ENCODE measurements around the gene TRERF1. TPM values are rescaled to one million over a fixed set of nuclear protein-coding genes. Genes with fewer than 3 reads are reported as not detected.

TRERF1 gene
- total and polyA plus RNA-seq, 2 experiments from 2014 or later, result 11.2 to 20.6 TPM

DNA sequence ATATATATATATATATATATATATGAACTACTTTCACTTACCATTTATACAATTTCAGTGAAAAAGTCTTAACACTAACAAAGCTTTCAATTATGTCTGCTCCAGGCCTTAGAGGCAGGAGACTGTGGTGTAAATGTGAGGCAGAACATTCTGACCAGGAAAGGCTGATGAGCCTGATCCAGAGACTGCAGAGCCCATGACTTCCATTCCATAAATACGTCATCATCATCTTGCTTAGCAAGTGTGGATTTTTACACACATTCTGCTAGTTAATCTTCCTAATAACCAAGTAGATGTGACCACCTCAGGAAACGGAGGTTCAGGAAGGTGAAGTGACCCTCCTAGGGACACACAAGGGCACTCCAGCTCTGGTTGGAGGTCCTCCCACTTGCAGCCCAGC lies 14.9 kb downstream of the TRERF1 start:
- Histone ChIP-seq H3K9me2 (ENCODE audit: insufficient read depth) (no peaks in the 10 kb centered on the region), H3K27ac (ENCODE audit: low read depth) (no peak overlapping the region), H3K27me3 (ENCODE audit: insufficient read depth) (no peaks in the 10 kb centered on the region), H3F3A (replicated peaks; ENCODE audit: low read depth) (peaks cover 15% of the 10 kb centered on the region), H2AFZ (no peak overlapping the region), H3K4me3 (no peak overlapping the region), H3K79me2 (replicated peaks; ENCODE audit: insufficient read depth) (peaks cover 97% of the 10 kb centered on the region), H3K36me3 (ENCODE audit: insufficient read depth) (peaks cover 7% of the 10 kb centered on the region; the same call in 1 of the 2 replicates), H4K20me1 (replicated peaks; ENCODE audit: insufficient read depth) (peaks cover 14% of the 10 kb centered on the region), H3K4me2 (no peak overlapping the region), H3K4me1 (ENCODE audit: insufficient read depth) (peaks cover 48% of the 10 kb centered on the region)
- peaks cover 35% of the 10 kb centered on the region for H3K36me3 Mint-ChIP-seq (ENCODE audit: low read depth)
- H3K4me1 Mint-ChIP-seq, result peaks cover 46% of the 10 kb centered on the region
- no peak overlapping the region for H3K27ac Mint-ChIP-seq
- peaks cover 21% of the 10 kb centered on the region for H3K9me3 Mint-ChIP-seq
- DNase-seq (ENCODE audit: low spot score) (no peak), ATAC-seq (no peak)
- TF ChIP-seq STAT1 (IDR thresholded peaks at IDR 0.05; ENCODE audit: unreplicated experiment), result no peak
- TF ChIP-seq ZNF331 (CRISPR knock-in tag; IDR thresholded peaks at IDR 0.05; ENCODE audit: low read depth), result no peak
- no peak for TF ChIP-seq EZH2phosphoT487 (IDR thresholded peaks at IDR 0.05; ENCODE audit: unreplicated experiment)
- H3K27me3 Mint-ChIP-seq (ENCODE audit: insufficient read depth, low read depth, poor library complexity), result peaks cover 8% of the 10 kb centered on the region
- H3K4me3 Mint-ChIP-seq, result no peak overlapping the region

DNA sequence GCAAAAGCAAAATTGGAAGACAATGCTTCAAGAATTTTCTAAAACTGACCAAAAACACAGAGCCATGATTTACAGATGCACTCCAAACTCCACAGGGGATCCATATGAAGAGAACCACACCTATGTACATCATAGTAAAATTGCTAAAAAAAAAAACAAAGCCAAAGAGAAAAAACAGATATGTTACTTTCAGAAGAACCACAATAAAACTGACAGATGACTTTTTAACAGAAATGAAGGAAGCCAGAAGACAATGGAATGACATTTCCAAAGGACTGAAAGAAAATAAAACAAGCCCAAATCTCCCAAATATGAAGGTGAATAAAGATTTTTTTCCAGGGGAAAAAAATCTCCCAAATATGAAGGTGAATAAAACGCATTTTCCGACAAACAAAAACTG lies 17.5 kb downstream of the TRERF1 start:
- H3K9me3 Mint-ChIP-seq, result peaks cover 21% of the 10 kb centered on the region
- ATAC-seq, result no peak
- DNase-seq (ENCODE audit: low spot score), result no peak
- H3K4me1 Mint-ChIP-seq, result peaks cover 42% of the 10 kb centered on the region
- H2AFZ ChIP-seq, result no peak overlapping the region
- no peak for TF ChIP-seq STAT1 (IDR thresholded peaks at IDR 0.05; ENCODE audit: unreplicated experiment)
- no peak for TF ChIP-seq ETS1 (IDR thresholded peaks at IDR 0.05)
- TF ChIP-seq EZH2phosphoT487 (IDR thresholded peaks at IDR 0.05; ENCODE audit: unreplicated experiment), result no peak
- no peak for TF ChIP-seq JUNB (IDR thresholded peaks at IDR 0.05; ENCODE audit: unreplicated experiment)
- H4K20me1 ChIP-seq (replicated peaks; ENCODE audit: insufficient read depth), result peaks cover 29% of the 10 kb centered on the region
- no peaks in the 10 kb centered on the region for H3K27me3 ChIP-seq (ENCODE audit: insufficient read depth)
- peaks cover 100% of the 10 kb centered on the region for H3K79me2 ChIP-seq (replicated peaks; ENCODE audit: insufficient read depth)
- no peak overlapping the region for H3K27ac ChIP-seq (ENCODE audit: low read depth)
- H3K4me2 ChIP-seq, result no peak overlapping the region
- no peaks in the 10 kb centered on the region for H3K9me2 ChIP-seq (ENCODE audit: insufficient read depth)
- H3K36me3 Mint-ChIP-seq (ENCODE audit: low read depth), result peaks cover 37% of the 10 kb centered on the region
- H3K27ac Mint-ChIP-seq, result no peak overlapping the region; the same call in 1 of the 2 replicates
- 0 out of 2 replicates have a peak, but pooled peaks cover 9% of the 10 kb centered on the region for H3F3A ChIP-seq (replicated peaks; ENCODE audit: low read depth)
- H3K4me3 ChIP-seq, result no peak overlapping the region
- H3K27me3 Mint-ChIP-seq (ENCODE audit: insufficient read depth, low read depth, poor library complexity), result peaks cover 6% of the 10 kb centered on the region
- no peak overlapping the region for H3K4me3 Mint-ChIP-seq
- H3K4me1 ChIP-seq (ENCODE audit: insufficient read depth), result peaks cover 37% of the 10 kb centered on the region
- H3K36me3 ChIP-seq (ENCODE audit: insufficient read depth), result peaks cover 7% of the 10 kb centered on the region; the same call in 1 of the 2 replicates

- no peak overlapping the region for H2AFZ ChIP-seq
- no peak overlapping the region for H3K4me3 ChIP-seq
- no peak for ATAC-seq
- H3K36me3 Mint-ChIP-seq (ENCODE audit: low read depth), result peaks cover 37% of the 10 kb centered on the region
- no peak for DNase-seq (ENCODE audit: low spot score)
- peaks cover 7% of the 10 kb centered on the region; the same call in 1 of the 2 replicates for H3K36me3 ChIP-seq (ENCODE audit: insufficient read depth)
- no peak overlapping the region for H3K27ac Mint-ChIP-seq
- no peaks in the 10 kb centered on the region for H3K27me3 ChIP-seq (ENCODE audit: insufficient read depth)
- H3K4me1 ChIP-seq (ENCODE audit: insufficient read depth), result peaks cover 38% of the 10 kb centered on the region
- H3K9me3 Mint-ChIP-seq, result peaks cover 21% of the 10 kb centered on the region
- peaks cover 36% of the 10 kb centered on the region for H4K20me1 ChIP-seq (replicated peaks; ENCODE audit: insufficient read depth)
- peaks cover 42% of the 10 kb centered on the region for H3K4me1 Mint-ChIP-seq
- no peak overlapping the region for H3K4me3 Mint-ChIP-seq
- H3K27ac ChIP-seq (ENCODE audit: low read depth), result peak overlapping the region; percentile 66
- no peaks in the 10 kb centered on the region for H3K9me2 ChIP-seq (ENCODE audit: insufficient read depth)
- H3K4me2 ChIP-seq, result no peak overlapping the region
- H3F3A ChIP-seq (replicated peaks; ENCODE audit: low read depth), result 0 out of 2 replicates have a peak, but pooled peaks cover 9% of the 10 kb centered on the region
- peaks cover 100% of the 10 kb centered on the region for H3K79me2 ChIP-seq (replicated peaks; ENCODE audit: insufficient read depth)
- peaks cover 6% of the 10 kb centered on the region for H3K27me3 Mint-ChIP-seq (ENCODE audit: insufficient read depth, low read depth, poor library complexity)
- TF ChIP-seq ZNF114 (CRISPR knock-in tag; IDR thresholded peaks at IDR 0.05), result no peak
- TF ChIP-seq CREB1 (CRISPR knock-in tag; IDR thresholded peaks at IDR 0.05; ENCODE audit: low read depth), result no peak
- TF ChIP-seq EZH2phosphoT487 (IDR thresholded peaks at IDR 0.05; ENCODE audit: unreplicated experiment), result no peak
- no peak for TF ChIP-seq JUNB (IDR thresholded peaks at IDR 0.05; ENCODE audit: unreplicated experiment)
- TF ChIP-seq, protein P1, sequence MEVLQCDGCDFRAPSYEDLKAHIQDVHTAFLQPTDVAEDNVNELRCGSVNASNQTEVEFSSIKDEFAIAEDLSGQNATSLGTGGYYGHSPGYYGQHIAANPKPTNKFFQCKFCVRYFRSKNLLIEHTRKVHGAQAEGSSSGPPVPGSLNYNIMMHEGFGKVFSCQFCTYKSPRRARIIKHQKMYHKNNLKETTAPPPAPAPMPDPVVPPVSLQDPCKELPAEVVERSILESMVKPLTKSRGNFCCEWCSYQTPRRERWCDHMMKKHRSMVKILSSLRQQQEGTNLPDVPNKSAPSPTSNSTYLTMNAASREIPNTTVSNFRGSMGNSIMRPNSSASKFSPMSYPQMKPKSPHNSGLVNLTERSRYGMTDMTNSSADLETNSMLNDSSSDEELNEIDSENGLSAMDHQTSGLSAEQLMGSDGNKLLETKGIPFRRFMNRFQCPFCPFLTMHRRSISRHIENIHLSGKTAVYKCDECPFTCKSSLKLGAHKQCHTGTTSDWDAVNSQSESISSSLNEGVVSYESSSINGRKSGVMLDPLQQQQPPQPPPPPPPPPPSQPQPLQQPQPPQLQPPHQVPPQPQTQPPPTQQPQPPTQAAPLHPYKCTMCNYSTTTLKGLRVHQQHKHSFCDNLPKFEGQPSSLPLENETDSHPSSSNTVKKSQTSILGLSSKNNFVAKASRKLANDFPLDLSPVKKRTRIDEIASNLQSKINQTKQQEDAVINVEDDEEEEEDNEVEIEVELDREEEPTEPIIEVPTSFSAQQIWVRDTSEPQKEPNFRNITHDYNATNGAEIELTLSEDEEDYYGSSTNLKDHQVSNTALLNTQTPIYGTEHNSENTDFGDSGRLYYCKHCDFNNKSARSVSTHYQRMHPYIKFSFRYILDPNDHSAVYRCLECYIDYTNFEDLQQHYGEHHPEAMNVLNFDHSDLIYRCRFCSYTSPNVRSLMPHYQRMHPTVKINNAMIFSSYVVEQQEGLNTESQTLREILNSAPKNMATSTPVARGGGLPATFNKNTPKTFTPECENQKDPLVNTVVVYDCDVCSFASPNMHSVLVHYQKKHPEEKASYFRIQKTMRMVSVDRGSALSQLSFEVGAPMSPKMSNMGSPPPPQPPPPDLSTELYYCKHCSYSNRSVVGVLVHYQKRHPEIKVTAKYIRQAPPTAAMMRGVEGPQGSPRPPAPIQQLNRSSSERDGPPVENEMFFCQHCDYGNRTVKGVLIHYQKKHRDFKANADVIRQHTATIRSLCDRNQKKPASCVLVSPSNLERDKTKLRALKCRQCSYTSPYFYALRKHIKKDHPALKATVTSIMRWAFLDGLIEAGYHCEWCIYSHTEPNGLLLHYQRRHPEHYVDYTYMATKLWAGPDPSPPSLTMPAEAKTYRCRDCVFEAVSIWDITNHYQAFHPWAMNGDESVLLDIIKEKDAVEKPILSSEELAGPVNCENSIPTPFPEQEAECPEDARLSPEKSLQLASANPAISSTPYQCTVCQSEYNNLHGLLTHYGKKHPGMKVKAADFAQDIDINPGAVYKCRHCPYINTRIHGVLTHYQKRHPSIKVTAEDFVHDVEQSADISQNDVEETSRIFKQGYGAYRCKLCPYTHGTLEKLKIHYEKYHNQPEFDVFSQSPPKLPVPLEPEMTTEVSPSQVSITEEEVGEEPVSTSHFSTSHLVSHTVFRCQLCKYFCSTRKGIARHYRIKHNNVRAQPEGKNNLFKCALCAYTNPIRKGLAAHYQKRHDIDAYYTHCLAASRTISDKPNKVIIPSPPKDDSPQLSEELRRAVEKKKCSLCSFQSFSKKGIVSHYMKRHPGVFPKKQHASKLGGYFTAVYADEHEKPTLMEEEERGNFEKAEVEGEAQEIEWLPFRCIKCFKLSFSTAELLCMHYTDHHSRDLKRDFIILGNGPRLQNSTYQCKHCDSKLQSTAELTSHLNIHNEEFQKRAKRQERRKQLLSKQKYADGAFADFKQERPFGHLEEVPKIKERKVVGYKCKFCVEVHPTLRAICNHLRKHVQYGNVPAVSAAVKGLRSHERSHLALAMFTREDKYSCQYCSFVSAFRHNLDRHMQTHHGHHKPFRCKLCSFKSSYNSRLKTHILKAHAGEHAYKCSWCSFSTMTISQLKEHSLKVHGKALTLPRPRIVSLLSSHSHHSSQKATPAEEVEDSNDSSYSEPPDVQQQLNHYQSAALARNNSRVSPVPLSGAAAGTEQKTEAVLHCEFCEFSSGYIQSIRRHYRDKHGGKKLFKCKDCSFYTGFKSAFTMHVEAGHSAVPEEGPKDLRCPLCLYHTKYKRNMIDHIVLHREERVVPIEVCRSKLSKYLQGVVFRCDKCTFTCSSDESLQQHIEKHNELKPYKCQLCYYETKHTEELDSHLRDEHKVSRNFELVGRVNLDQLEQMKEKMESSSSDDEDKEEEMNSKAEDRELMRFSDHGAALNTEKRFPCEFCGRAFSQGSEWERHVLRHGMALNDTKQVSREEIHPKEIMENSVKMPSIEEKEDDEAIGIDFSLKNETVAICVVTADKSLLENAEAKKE (CRISPR knock-in tag; IDR thresholded peaks at IDR 0.05), result no peak
- TF ChIP-seq POLR2AphosphoS5 (IDR thresholded peaks at IDR 0.05; ENCODE audit: low read depth), result no peak
- TF ChIP-seq ZNF331 (CRISPR knock-in tag; IDR thresholded peaks at IDR 0.05; ENCODE audit: low read depth), result no peak
- TF ChIP-seq EZH2 (IDR thresholded peaks at IDR 0.05; ENCODE audit: low read depth, unreplicated experiment), result no peak
Measured at GRCh38 chr6:42433409-42433808, 18.3 kb downstream of the TRERF1 start.

Measured in GM23338 (cell line).